ENCODE measurements around the gene CES1. TPM values are rescaled to one million over a fixed set of nuclear protein-coding genes. Genes with fewer than 3 reads are reported as not detected.

Gene CES1
- total and polyA plus RNA-seq, 10 donors = 9.1 to 142 (median 27.1) TPM

GRCh38 chr16:55778757-55779156, 54.1 kb downstream of the CES1 start:
- DNase-seq = no peak
- Histone ChIP-seq H3K4me3 (no peak overlapping the region), H3K9me3 (no peaks in the 10 kb centered on the region), H3K27ac (no peak overlapping the region), H3K4me1 (no peaks in the 10 kb centered on the region), H3K27me3 (replicated peaks in 1 of 7) (peaks cover 0 to 4% (median 0%) of the 10 kb centered on the region in 7 donors), H3K36me3 (no peaks in the 10 kb centered on the region)
- 87 to 98% (median 93%) methylated on average over 2 of the region's 2 CpGs for WGBS, 5 donors
- intact Hi-C loops (cut with DNase I; ENCODE audit: low total_unique reads) = no loop called here
- no peak for TF ChIP-seq POLR2AphosphoS5 (IDR thresholded peaks at IDR 0.05)
- TF ChIP-seq POLR2A (IDR thresholded peaks at IDR 0.05) = no peak
- TF ChIP-seq, protein P1, sequence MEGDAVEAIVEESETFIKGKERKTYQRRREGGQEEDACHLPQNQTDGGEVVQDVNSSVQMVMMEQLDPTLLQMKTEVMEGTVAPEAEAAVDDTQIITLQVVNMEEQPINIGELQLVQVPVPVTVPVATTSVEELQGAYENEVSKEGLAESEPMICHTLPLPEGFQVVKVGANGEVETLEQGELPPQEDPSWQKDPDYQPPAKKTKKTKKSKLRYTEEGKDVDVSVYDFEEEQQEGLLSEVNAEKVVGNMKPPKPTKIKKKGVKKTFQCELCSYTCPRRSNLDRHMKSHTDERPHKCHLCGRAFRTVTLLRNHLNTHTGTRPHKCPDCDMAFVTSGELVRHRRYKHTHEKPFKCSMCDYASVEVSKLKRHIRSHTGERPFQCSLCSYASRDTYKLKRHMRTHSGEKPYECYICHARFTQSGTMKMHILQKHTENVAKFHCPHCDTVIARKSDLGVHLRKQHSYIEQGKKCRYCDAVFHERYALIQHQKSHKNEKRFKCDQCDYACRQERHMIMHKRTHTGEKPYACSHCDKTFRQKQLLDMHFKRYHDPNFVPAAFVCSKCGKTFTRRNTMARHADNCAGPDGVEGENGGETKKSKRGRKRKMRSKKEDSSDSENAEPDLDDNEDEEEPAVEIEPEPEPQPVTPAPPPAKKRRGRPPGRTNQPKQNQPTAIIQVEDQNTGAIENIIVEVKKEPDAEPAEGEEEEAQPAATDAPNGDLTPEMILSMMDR (IDR thresholded peaks at IDR 0.05 in 8 of 11, conservative IDR thresholded peaks at IDR 0.05 in 3 of 11) = no peak

DNA sequence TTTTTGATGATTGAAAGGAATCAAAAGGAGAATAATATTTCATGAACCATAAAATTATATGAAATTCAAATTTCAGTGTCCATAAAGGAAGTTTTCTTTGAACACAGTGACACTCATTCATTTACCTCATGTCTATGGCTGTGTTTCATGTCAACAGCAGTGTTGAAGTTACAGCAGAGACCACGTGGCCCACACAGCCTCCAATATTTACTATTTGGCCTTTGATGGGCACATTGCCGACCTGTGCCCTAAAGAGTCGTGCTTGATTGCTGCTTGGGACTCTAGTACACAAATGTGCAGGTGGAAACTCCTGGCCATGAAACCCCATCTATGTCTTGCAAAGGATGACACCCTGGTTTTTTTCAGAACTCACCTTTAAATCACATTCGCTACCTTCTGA, 57.0 kb downstream of the CES1 start:
- intact Hi-C loops (cut with DNase I; ENCODE audit: low total_unique reads) = no loop called here
- TF ChIP-seq POLR2A (IDR thresholded peaks at IDR 0.05) (no peak), POLR2AphosphoS5 (IDR thresholded peaks at IDR 0.05) (no peak)
- TF ChIP-seq, protein P1 (IDR thresholded peaks at IDR 0.05 in 8 of 11, conservative IDR thresholded peaks at IDR 0.05 in 3 of 11) = no peak
- Histone ChIP-seq H3K36me3 (no peaks in the 10 kb centered on the region), H3K27me3 (replicated peaks in 1 of 7) (no peaks in the 10 kb centered on the region), H3K27ac (no peak overlapping the region), H3K4me1 (no peaks in the 10 kb centered on the region), H3K9me3 (no peaks in the 10 kb centered on the region), H3K4me3 (no peak overlapping the region)
- WGBS, 5 donors = 69 to 73% (median 71%) methylated on average over 4 of the region's 4 CpGs
- no peak for DNase-seq

- TF ChIP-seq, protein P1 (IDR thresholded peaks at IDR 0.05 in 8 of 11, conservative IDR thresholded peaks at IDR 0.05 in 3 of 11) = no peak
- TF ChIP-seq POLR2A (IDR thresholded peaks at IDR 0.05) (no peak), POLR2AphosphoS5 (IDR thresholded peaks at IDR 0.05) (no peak)
- Histone ChIP-seq H3K9me3 (no peaks in the 10 kb centered on the region), H3K4me1 (no peaks in the 10 kb centered on the region), H3K36me3 (no peaks in the 10 kb centered on the region), H3K27me3 (replicated peaks in 1 of 7) (no peaks in the 10 kb centered on the region), H3K4me3 (no peak overlapping the region), H3K27ac (no peak overlapping the region)
- DNase-seq = no peak
- intact Hi-C loops (cut with DNase I; ENCODE audit: low total_unique reads) = no loop called here
- WGBS, 5 donors = 71 to 81% (median 78%) methylated on average over 14 of the region's 14 CpGs
These were observed 58.9 kb downstream of the CES1 start for GRCh38 chr16:55773859-55774549.

GRCh38 chr16:55765161-55765560, 67.7 kb downstream of the CES1 start:
- DNase-seq = no peak
- Histone ChIP-seq H3K27ac (no peak overlapping the region), H3K4me1 (no peaks in the 10 kb centered on the region), H3K4me3 (no peak overlapping the region), H3K36me3 (no peaks in the 10 kb centered on the region), H3K9me3 (no peaks in the 10 kb centered on the region), H3K27me3 (replicated peaks in 1 of 7) (peaks cover 0 to 8% (median 0%) of the 10 kb centered on the region in 7 donors)
- TF ChIP-seq, protein P1 (IDR thresholded peaks at IDR 0.05 in 8 of 11, conservative IDR thresholded peaks at IDR 0.05 in 3 of 11) = no peak
- TF ChIP-seq POLR2AphosphoS5 (IDR thresholded peaks at IDR 0.05) (no peak), POLR2A (IDR thresholded peaks at IDR 0.05) (no peak)
- WGBS, 5 donors = 57 to 76% (median 66%) methylated on average over 3 of the region's 3 CpGs
- intact Hi-C loops (cut with DNase I; ENCODE audit: low total_unique reads) = no loop called here
